Duodenal mucosa (tissue), 2 donors: ENCODE data around the gene RBM22.

ENCODE experiments used
- H3K27ac ChIP-seq: one replicate; pipeline ENCODE4 v1.7.0; 2013; ENCODE audit warnings: low read depth, low read length
- H3K27me3 ChIP-seq, 2 donors: one replicate each; pipeline ENCODE4 v1.7.0; 2013; ENCODE audit warnings: low read length in 2 of 2, control low read depth in 1 of 2; ENCODE audit not compliant: insufficient read depth in 2 of 2, control insufficient read depth in 1 of 2
- H3K36me3 ChIP-seq, 2 donors: one replicate each; pipeline ENCODE4 v1.7.0; 2013; ENCODE audit warnings: low read length in 2 of 2, control low read depth in 1 of 2; ENCODE audit not compliant: insufficient read depth in 2 of 2, control insufficient read depth in 1 of 2
- H3K4me1 ChIP-seq, 2 donors: one replicate each; pipeline ENCODE4 v1.7.0; 2013; ENCODE audit warnings: low read length in 2 of 2, control low read depth in 1 of 2; ENCODE audit not compliant: insufficient read depth in 2 of 2, control insufficient read depth in 1 of 2
- H3K4me3 ChIP-seq, 2 donors: one replicate each; pipeline ENCODE4 v1.7.0; 2013; ENCODE audit warnings: low read length in 2 of 2, low read depth in 1 of 2
- H3K9ac ChIP-seq, 2 donors: one replicate each; pipeline ENCODE4 v1.7.0; 2013; ENCODE audit warnings: low read length in 2 of 2, low read depth in 1 of 2
- H3K9me3 ChIP-seq, 2 donors: one replicate each; pipeline ENCODE4 v1.7.0; 2013; ENCODE audit warnings: low read length in 2 of 2, control low read depth in 1 of 2; ENCODE audit not compliant: control insufficient read depth in 1 of 2

Gene RBM22

GRCh38 chr5:150653762-150654556 lies 46.9 kb downstream of the RBM22 start:
- no peak overlapping the region for H3K27ac ChIP-seq
- no peak overlapping the region for H3K9ac ChIP-seq
- peaks cover 0 to 37% of the 10 kb centered on the region in 2 donors for H3K36me3 ChIP-seq
- no peaks in the 10 kb centered on the region for H3K9me3 ChIP-seq
- H3K4me3 ChIP-seq = no peak overlapping the region
- no peaks in the 10 kb centered on the region for H3K27me3 ChIP-seq
- H3K4me1 ChIP-seq = peaks cover 0 to 4% of the 10 kb centered on the region in 2 donors

DNA sequence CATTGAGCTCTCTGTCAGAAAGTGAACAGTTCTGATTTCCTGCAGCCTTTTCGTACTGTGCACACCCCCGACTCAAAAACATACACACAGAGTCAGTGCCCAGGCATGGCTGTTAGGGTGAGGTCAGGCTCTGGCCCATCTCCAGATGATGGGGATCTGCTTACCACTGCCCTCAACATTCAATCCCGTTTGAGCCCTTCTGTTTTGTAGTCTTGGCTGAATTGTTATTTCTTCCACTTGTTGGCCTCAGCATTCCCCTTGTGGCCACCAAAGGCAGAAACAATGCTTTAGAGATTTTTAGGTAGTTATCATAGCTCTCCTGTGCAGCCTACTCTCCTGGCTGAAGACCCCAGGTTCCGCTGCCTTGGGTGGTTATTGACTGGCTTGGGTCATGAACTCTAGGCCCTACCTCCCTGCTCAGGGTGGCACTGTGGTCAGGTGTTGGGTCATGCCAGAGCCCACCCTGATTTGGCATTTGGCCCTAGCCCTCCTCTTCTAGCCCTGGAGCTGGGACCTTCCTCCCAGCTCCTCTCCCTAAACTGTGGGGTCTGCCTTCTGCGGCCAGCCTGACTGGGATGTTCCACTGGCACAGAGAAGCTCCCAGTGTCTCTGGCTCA lies 47.6 kb downstream of the RBM22 start:
- H3K27ac ChIP-seq = no peak overlapping the region
- H3K9ac ChIP-seq = no peak overlapping the region
- H3K4me3 ChIP-seq = no peak overlapping the region
- H3K4me1 ChIP-seq = peaks cover 0 to 4% of the 10 kb centered on the region in 2 donors
- no peaks in the 10 kb centered on the region for H3K9me3 ChIP-seq
- no peaks in the 10 kb centered on the region for H3K27me3 ChIP-seq
- peaks cover 0 to 45% of the 10 kb centered on the region in 2 donors for H3K36me3 ChIP-seq

- Histone ChIP-seq H3K9ac (no peak overlapping the region), H3K27me3 (no peaks in the 10 kb centered on the region), H3K9me3 (no peaks in the 10 kb centered on the region), H3K27ac (no peak overlapping the region), H3K4me3 (no peak overlapping the region), H3K4me1 (peaks cover 0 to 4% of the 10 kb centered on the region in 2 donors), H3K36me3 (peaks cover 0 to 51% of the 10 kb centered on the region in 2 donors)
These were observed 48.8 kb downstream of the RBM22 start for GRCh38 chr5:150651924-150652671.

- H3K27ac ChIP-seq = no peak overlapping the region
- H3K27me3 ChIP-seq = no peaks in the 10 kb centered on the region
- H3K4me3 ChIP-seq = no peak overlapping the region
- H3K36me3 ChIP-seq = peaks cover 0 to 51% of the 10 kb centered on the region in 2 donors
- H3K9me3 ChIP-seq = no peaks in the 10 kb centered on the region
- peaks cover 0 to 4% of the 10 kb centered on the region in 2 donors for H3K4me1 ChIP-seq
- no peak overlapping the region for H3K9ac ChIP-seq
These were observed 49.5 kb downstream of the RBM22 start for GRCh38 chr5:150651382-150651781.

DNA sequence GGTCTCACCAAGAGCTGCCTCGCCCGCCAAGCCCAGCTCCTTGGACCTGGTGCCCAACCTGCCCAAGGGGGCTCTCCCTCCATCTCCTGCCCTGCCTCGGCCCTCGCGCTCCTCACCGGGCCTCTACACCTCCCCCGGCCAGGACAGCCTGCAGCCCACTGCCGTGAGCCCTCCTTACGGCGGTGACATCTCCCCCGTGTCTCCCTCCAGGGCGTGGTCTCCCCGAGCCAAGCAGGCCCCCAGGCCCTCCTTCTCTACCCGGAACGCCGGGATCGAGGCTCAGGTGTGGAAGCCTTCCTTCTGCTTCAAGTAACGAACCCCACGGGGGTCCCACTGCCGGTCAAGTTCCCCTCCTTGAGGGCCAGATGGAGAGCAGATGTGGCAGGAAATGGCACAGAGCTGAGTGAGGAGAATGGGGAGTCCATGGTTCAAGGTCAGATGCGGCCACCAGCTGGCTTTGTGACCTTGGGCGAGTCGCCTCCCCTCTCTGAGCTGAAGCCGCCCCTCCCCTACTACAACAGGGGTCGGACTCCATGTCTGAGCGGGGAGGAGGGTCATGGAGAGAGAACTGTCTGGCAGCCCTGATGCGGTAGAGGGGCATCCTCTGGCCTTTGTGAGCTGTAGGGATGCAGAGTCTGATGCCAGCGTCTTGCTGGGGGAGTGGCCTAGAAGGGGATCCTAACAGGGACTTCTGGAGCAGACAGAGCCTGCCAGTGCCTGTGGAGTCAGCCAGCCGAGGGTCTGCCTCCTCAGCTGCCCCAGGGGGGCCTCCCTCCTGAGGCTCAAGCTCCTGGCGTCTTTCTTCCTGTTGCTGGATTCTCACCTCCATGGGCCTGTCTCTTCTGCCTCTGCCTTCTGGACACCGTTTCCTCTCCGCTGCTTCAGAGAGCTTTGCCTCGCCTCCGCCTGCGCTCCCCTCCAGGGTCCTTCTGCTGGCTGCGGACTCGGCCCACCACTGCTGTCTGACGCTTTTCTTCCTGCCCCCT lies 50.5 kb downstream of the RBM22 start:
- peaks cover 0 to 51% of the 10 kb centered on the region in 2 donors for H3K36me3 ChIP-seq
- H3K9ac ChIP-seq = no peak overlapping the region
- H3K4me1 ChIP-seq = no peaks in the 10 kb centered on the region
- H3K27me3 ChIP-seq = no peaks in the 10 kb centered on the region
- H3K9me3 ChIP-seq = no peaks in the 10 kb centered on the region
- no peak overlapping the region for H3K4me3 ChIP-seq
- no peak overlapping the region for H3K27ac ChIP-seq

GRCh38 chr5:150649108-150650020 lies 51.5 kb downstream of the RBM22 start:
- Histone ChIP-seq H3K9ac (no peak overlapping the region), H3K36me3 (peaks cover 0 to 49% of the 10 kb centered on the region in 2 donors), H3K4me3 (no peak overlapping the region), H3K27ac (no peak overlapping the region), H3K27me3 (no peaks in the 10 kb centered on the region), H3K4me1 (peaks cover 9% of the 10 kb centered on the region in 2 donors), H3K9me3 (no peaks in the 10 kb centered on the region)

GRCh38 chr5:150648294-150649107 lies 52.4 kb downstream of the RBM22 start:
- H3K4me3 ChIP-seq = no peak overlapping the region

GRCh38 chr5:150647275-150648251 lies 53.3 kb downstream of the RBM22 start:
- H3K4me3 ChIP-seq = no peak overlapping the region
- H3K4me1 ChIP-seq = peaks cover 20 to 23% of the 10 kb centered on the region in 2 donors
- H3K9me3 ChIP-seq = no peaks in the 10 kb centered on the region
- H3K27ac ChIP-seq = peak overlapping the region; percentile 50
- no peak overlapping the region for H3K9ac ChIP-seq
- H3K27me3 ChIP-seq = no peaks in the 10 kb centered on the region
- H3K36me3 ChIP-seq = peaks cover 0 to 44% of the 10 kb centered on the region in 2 donors

More at GRCh38 chr5:150648294-150649107, 52.4 kb downstream of the RBM22 start:
- H3K9me3 ChIP-seq = no peaks in the 10 kb centered on the region
- peaks cover 0 to 47% of the 10 kb centered on the region in 2 donors for H3K36me3 ChIP-seq
- no peaks in the 10 kb centered on the region for H3K27me3 ChIP-seq
- peaks cover 12 to 14% of the 10 kb centered on the region in 2 donors for H3K4me1 ChIP-seq
- H3K27ac ChIP-seq = no peak overlapping the region
- no peak overlapping the region for H3K9ac ChIP-seq
